CD4-positive, alpha-beta T cell treated with Interleukin-4 for 4 hours (primary cell): ENCODE data around the gene EXD2.
"Not testable (repeated sequence)": the region's sequence is repeated elsewhere in the genome, so short reads cannot be mapped to it uniquely, and the experiment has no call there.

Source experiments
- DNase-seq: peaks from one replicate; pipeline ENCODE4 v3.0.0-alpha.2; 2020

The EXD2 gene

GRCh38 chr14:69284170-69284569 lies 92.9 kb downstream of the EXD2 start:
- DNase-seq = no peak

DNA sequence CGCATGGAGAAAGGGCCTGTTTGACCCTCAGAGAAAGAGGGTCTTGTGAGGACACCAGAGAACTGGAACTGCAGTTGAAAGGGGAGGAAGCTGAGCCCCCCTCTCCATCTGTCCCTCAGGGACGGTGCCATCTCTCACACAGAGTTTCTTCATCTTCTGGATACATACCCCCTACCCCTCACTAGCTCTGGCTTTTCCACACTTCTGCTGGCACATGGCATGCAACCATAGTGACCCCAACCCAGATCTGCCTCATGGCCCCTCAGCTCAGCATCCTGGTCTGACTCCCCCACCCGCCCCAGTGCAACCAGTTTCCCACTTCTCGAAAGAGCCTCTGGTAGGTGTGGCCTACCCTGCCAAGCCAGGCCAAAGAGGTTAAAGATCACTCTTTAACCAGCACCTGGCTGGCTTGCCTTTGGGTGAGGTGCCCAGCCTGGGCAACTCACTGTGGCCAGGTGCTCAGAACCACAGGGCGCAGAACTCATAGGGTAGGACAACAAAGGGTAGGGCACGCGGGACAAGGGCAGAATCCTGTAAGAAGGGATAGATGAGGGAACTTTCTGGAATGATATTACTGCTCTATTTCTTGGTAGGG lies 94.5 kb downstream of the EXD2 start:
- no peak for DNase-seq

DNA sequence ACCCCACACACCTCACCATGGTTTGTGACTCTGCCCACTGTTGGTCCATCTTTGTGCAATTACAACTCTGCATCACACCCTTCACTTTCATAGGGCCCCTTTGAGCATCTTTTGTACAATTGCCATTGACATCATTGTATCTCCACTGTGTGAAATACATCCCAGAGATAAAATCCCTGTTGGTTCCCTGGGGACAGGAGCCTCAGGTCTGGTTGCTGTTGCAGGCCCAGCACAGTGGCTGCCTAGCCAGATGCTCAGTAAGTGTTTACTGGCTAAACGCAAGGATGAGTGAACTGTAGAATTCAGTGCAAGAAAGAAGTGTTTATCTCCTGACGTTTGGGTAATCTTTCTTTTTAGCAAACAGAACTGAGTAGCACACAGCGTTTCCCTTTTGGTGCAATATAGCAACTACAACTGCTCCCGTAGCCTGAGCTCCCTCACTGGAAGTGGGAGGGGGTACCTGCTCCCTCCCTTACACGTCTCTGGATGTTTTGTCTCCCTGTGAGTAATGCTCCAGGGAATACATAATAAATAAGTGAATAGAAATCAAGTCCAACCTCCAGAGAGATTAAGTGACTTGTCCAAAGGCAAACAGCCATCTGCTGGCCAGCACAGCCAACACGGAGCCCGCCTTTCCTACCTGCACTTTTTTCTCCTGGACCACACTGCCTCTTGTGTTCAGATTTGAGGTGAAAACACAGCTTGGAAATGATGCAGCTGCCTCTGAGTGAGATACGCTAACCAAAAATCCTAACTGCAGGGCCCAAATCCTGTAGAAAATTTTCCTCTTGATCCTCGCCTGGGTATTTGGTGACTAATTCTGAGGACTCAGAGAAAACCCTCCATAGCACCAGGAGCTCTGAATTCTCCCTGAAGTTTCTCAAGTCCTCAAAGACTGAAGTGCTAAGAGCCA lies 96.1 kb downstream of the EXD2 start:
- DNase-seq = no peak

DNA sequence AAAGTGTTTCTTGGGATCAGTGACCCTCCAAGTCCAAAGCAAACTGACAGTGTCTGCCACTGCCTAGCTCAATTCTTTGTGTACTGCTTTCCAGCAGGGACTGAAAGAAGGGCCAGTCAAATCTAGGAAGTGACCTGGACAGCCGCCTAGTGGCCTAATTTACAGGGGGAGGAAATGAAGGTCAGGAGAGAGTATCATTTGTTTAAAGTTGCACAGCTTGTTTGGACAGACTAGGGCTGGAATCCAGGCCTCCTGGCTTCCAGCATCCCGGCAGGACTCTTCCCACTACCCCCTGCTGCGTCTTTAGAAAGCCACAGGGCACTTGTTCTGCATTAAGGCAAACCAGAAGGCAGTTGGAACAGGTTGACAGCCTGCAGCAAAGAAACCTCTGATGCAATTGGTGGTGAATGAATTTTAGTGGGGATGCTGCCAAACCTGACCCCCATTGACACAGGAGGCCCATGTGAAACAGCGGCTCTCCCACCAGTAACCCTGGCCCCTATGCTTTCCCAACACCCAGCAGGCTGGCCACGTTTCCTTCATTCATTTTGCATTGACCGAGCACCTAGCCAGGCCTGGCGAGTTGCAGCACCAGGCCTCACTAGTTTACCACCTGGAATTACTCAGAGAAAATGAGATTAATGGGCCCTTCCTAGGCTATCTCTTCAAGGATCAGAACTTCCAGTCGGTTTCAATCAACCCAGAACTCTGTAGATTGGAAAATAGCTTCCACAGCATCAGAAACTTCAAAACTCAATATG lies 96.9 kb downstream of the EXD2 start:
- no peak for DNase-seq

- DNase-seq = no peak
Observed at GRCh38 chr14:69288956-69289705, 97.8 kb downstream of the EXD2 start.

- no peak for DNase-seq
Observed at GRCh38 chr14:69289811-69290520, 98.7 kb downstream of the EXD2 start.

DNA sequence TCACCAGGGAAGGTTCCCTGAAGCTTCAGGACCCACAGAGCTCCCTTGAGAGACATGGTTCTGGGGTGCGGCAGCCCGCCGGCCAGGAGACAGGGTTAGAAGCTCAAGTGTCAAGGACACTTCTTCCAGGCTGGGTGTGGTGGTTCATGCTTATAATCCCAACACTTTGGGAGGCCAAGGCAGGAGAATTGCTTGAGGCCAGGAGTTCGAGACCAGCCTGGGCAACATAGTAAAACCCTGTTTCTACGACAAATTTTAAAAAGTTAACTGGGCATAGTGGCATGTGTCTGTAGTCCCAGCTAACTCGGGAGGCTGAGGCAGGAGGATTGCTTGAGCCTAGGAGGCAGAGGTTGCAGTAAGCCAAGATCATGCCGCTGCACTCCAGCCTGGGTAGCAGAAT lies 99.6 kb downstream of the EXD2 start:
- DNase-seq = not testable (repeated sequence)

DNA sequence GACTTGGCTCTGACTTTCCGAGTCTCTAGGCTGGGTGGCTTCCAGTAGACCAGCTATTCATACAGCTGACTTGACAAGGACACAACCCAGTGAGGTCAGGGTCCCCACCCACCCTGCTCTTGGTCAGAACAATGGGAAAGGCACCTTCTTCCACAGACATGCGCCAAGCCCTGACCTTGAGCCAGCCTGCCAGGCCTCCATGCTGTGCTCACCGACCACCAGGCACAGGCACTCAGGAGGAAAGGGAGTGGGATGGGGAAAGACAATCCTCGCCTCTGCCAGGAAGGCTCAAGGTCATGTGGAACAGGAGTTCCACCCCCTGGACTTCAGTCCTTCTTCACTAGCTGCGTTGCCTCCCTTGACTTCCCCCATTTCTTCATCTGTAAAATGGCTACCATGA lies 100.1 kb downstream of the EXD2 start:
- DNase-seq = no peak

DNA sequence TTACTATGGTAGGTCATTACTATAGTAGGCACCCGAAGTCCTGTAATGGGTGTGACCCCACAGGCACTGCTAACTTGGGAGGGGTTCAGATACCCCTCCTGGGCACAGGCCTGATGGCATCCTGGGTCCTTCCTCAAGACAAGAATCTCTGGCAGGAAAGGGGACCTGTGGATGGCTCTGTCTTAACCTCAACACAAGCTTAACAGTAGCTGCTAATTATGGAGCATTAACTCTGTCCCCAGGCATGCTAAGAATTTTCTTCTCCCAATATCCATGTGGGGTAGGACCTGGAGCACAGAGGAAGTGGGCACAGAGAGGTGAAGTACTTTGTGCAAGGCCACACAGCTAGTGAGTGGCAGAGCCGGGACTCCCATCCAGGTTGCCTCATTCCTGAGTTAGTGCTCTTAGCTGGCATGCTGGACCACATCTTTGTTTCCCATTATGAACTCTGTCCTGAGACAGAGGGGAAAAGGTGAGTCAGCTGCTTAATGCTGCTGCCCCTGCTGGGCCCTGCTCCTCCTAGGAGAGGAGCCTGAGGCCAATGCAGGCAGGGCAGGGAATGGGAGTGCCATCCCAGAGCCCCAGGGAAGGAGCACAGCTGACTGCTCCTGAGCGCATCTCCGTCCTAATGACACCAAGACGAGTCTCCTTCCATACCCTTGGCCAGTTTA lies 100.7 kb downstream of the EXD2 start:
- no peak for DNase-seq
